ENCODE measurements around the gene TRPM3.

The TRPM3 gene

GRCh38 chr9:70517926-70518610 is 603.4 kb downstream of the TRPM3 start:
- no CpG with 5 or more reads among the region's 1 CpG for WGBS (ENCODE audit: extremely low coverage, insufficient coverage, insufficient read length)
- Histone ChIP-seq H3K4me2 (ENCODE audit: low read length) (no peak overlapping the region), H3K23ac (ENCODE audit: low read length) (no peak overlapping the region), H3K4me1 (ENCODE audit: control insufficient read depth in 1 of 2, insufficient read depth in 2 of 2, low read length in 2 of 2) (no peaks in the 10 kb centered on the region), H3K79me2 (ENCODE audit: control insufficient read depth, insufficient read depth, low read length, poor library complexity) (no peaks in the 10 kb centered on the region), H3K9ac (ENCODE audit: low read length) (no peak overlapping the region), H3K18ac (ENCODE audit: low read length) (no peak overlapping the region), H3K27ac (ENCODE audit: low read depth, low read length) (no peak overlapping the region), H2AK5ac (ENCODE audit: low read length) (no peak overlapping the region), H2BK120ac (ENCODE audit: insufficient read depth, low read length, poor library complexity) (no peak overlapping the region), H4K8ac (ENCODE audit: low read depth, low read length) (no peak overlapping the region), H3K36me3 (ENCODE audit: control insufficient read depth in 1 of 2, insufficient read depth in 2 of 2, low read length in 2 of 2) (no peaks in the 10 kb centered on the region), H4K91ac (ENCODE audit: low read depth, low read length) (no peak overlapping the region), H3K14ac (ENCODE audit: low read length) (no peak overlapping the region), H2BK12ac (ENCODE audit: low read length) (no peak overlapping the region), H3K79me1 (ENCODE audit: low read length) (no peaks in the 10 kb centered on the region), H3K27me3 (ENCODE audit: insufficient read depth, low read length) (no peaks in the 10 kb centered on the region), H3K4ac (ENCODE audit: low read depth, low read length) (no peak overlapping the region), H3K4me3 (ENCODE audit: low read depth, low read length) (no peak overlapping the region), H2BK5ac (ENCODE audit: low read depth, low read length, poor library complexity) (no peak overlapping the region), H4K12ac (ENCODE audit: low read depth, low read length) (no peak overlapping the region), H2AFZ (ENCODE audit: insufficient read depth, low read length, poor library complexity) (no peak overlapping the region), H3K9me3 (ENCODE audit: insufficient read depth, low read depth, low read length) (no peaks in the 10 kb centered on the region)
- no peak for DNase-seq

GRCh38 chr9:70514273-70514672 is 607.1 kb downstream of the TRPM3 start:
- no CpG with 5 or more reads among the region's 2 CpGs for WGBS (ENCODE audit: extremely low coverage, insufficient coverage, insufficient read length)
- H4K91ac ChIP-seq (ENCODE audit: low read depth, low read length): no peak overlapping the region
- no peak overlapping the region for H3K18ac ChIP-seq (ENCODE audit: low read length)
- DNase-seq: no peak
- no peaks in the 10 kb centered on the region for H3K79me1 ChIP-seq (ENCODE audit: low read length)
- no peaks in the 10 kb centered on the region for H3K36me3 ChIP-seq (ENCODE audit: control insufficient read depth in 1 of 2, insufficient read depth in 2 of 2, low read length in 2 of 2)
- H2BK5ac ChIP-seq (ENCODE audit: low read depth, low read length, poor library complexity): no peak overlapping the region
- no peak overlapping the region for H2BK120ac ChIP-seq (ENCODE audit: insufficient read depth, low read length, poor library complexity)
- H3K27me3 ChIP-seq (ENCODE audit: insufficient read depth, low read length): no peaks in the 10 kb centered on the region
- no peak overlapping the region for H3K4me3 ChIP-seq (ENCODE audit: low read depth, low read length)
- no peak overlapping the region for H3K23ac ChIP-seq (ENCODE audit: low read length)
- no peak overlapping the region for H4K12ac ChIP-seq (ENCODE audit: low read depth, low read length)
- H4K8ac ChIP-seq (ENCODE audit: low read depth, low read length): no peak overlapping the region
- no peaks in the 10 kb centered on the region for H3K4me1 ChIP-seq (ENCODE audit: control insufficient read depth in 1 of 2, insufficient read depth in 2 of 2, low read length in 2 of 2)
- no peak overlapping the region for H3K4me2 ChIP-seq (ENCODE audit: low read length)
- H3K4ac ChIP-seq (ENCODE audit: low read depth, low read length): no peak overlapping the region
- no peak overlapping the region for H3K27ac ChIP-seq (ENCODE audit: low read depth, low read length)
- no peaks in the 10 kb centered on the region for H3K9me3 ChIP-seq (ENCODE audit: insufficient read depth, low read depth, low read length)
- no peak overlapping the region for H2BK12ac ChIP-seq (ENCODE audit: low read length)
- no peak overlapping the region for H2AFZ ChIP-seq (ENCODE audit: insufficient read depth, low read length, poor library complexity)
- H2AK5ac ChIP-seq (ENCODE audit: low read length): no peak overlapping the region
- H3K9ac ChIP-seq (ENCODE audit: low read length): no peak overlapping the region
- H3K79me2 ChIP-seq (ENCODE audit: control insufficient read depth, insufficient read depth, low read length, poor library complexity): no peaks in the 10 kb centered on the region
- no peak overlapping the region for H3K14ac ChIP-seq (ENCODE audit: low read length)

- Histone ChIP-seq H3K36me3 (ENCODE audit: control insufficient read depth in 1 of 2, insufficient read depth in 2 of 2, low read length in 2 of 2) (no peaks in the 10 kb centered on the region), H3K14ac (ENCODE audit: low read length) (no peak overlapping the region), H2AFZ (ENCODE audit: insufficient read depth, low read length, poor library complexity) (no peak overlapping the region), H2BK120ac (ENCODE audit: insufficient read depth, low read length, poor library complexity) (no peak overlapping the region), H3K9ac (ENCODE audit: low read length) (no peak overlapping the region), H4K12ac (ENCODE audit: low read depth, low read length) (no peak overlapping the region), H3K27me3 (ENCODE audit: insufficient read depth, low read length) (no peaks in the 10 kb centered on the region), H3K9me3 (ENCODE audit: insufficient read depth, low read depth, low read length) (no peaks in the 10 kb centered on the region), H3K4me3 (ENCODE audit: low read depth, low read length) (no peak overlapping the region), H3K27ac (ENCODE audit: low read depth, low read length) (no peak overlapping the region), H2BK5ac (ENCODE audit: low read depth, low read length, poor library complexity) (no peak overlapping the region), H3K79me2 (ENCODE audit: control insufficient read depth, insufficient read depth, low read length, poor library complexity) (no peaks in the 10 kb centered on the region), H3K4ac (ENCODE audit: low read depth, low read length) (no peak overlapping the region), H3K4me2 (ENCODE audit: low read length) (no peak overlapping the region), H2AK5ac (ENCODE audit: low read length) (no peak overlapping the region), H3K4me1 (ENCODE audit: control insufficient read depth in 1 of 2, insufficient read depth in 2 of 2, low read length in 2 of 2) (no peaks in the 10 kb centered on the region), H3K23ac (ENCODE audit: low read length) (no peak overlapping the region), H4K8ac (ENCODE audit: low read depth, low read length) (no peak overlapping the region), H2BK12ac (ENCODE audit: low read length) (no peak overlapping the region), H4K91ac (ENCODE audit: low read depth, low read length) (no peak overlapping the region), H3K18ac (ENCODE audit: low read length) (no peak overlapping the region), H3K79me1 (ENCODE audit: low read length) (no peaks in the 10 kb centered on the region)
- no peak for DNase-seq
- WGBS (ENCODE audit: extremely low coverage, insufficient coverage, insufficient read length): no CpG with 5 or more reads among the region's 3 CpGs
Measured at GRCh38 chr9:70511858-70512257, 609.6 kb downstream of the TRPM3 start.

- H3K14ac ChIP-seq (ENCODE audit: low read length): no peak overlapping the region
- H3K36me3 ChIP-seq (ENCODE audit: control insufficient read depth in 1 of 2, insufficient read depth in 2 of 2, low read length in 2 of 2): no peaks in the 10 kb centered on the region
- no peak overlapping the region for H4K12ac ChIP-seq (ENCODE audit: low read depth, low read length)
- no peak overlapping the region for H3K4ac ChIP-seq (ENCODE audit: low read depth, low read length)
- H3K4me1 ChIP-seq (ENCODE audit: control insufficient read depth in 1 of 2, insufficient read depth in 2 of 2, low read length in 2 of 2): no peaks in the 10 kb centered on the region
- H3K23ac ChIP-seq (ENCODE audit: low read length): no peak overlapping the region
- no peaks in the 10 kb centered on the region for H3K79me1 ChIP-seq (ENCODE audit: low read length)
- WGBS (ENCODE audit: extremely low coverage, insufficient coverage, insufficient read length): no CpG with 5 or more reads among the region's 3 CpGs
- no peak overlapping the region for H2AK5ac ChIP-seq (ENCODE audit: low read length)
- no peak overlapping the region for H2BK5ac ChIP-seq (ENCODE audit: low read depth, low read length, poor library complexity)
- no peak overlapping the region for H2AFZ ChIP-seq (ENCODE audit: insufficient read depth, low read length, poor library complexity)
- no peak overlapping the region for H3K27ac ChIP-seq (ENCODE audit: low read depth, low read length)
- H2BK120ac ChIP-seq (ENCODE audit: insufficient read depth, low read length, poor library complexity): no peak overlapping the region
- H3K27me3 ChIP-seq (ENCODE audit: insufficient read depth, low read length): no peaks in the 10 kb centered on the region
- no peak overlapping the region for H4K8ac ChIP-seq (ENCODE audit: low read depth, low read length)
- no peak overlapping the region for H3K9ac ChIP-seq (ENCODE audit: low read length)
- H3K4me3 ChIP-seq (ENCODE audit: low read depth, low read length): no peak overlapping the region
- H3K9me3 ChIP-seq (ENCODE audit: insufficient read depth, low read depth, low read length): no peaks in the 10 kb centered on the region
- peak in 1 of 2 donors; percentile 25 for DNase-seq
- no peak overlapping the region for H3K4me2 ChIP-seq (ENCODE audit: low read length)
- no peak overlapping the region for H4K91ac ChIP-seq (ENCODE audit: low read depth, low read length)
- no peak overlapping the region for H2BK12ac ChIP-seq (ENCODE audit: low read length)
- no peaks in the 10 kb centered on the region for H3K79me2 ChIP-seq (ENCODE audit: control insufficient read depth, insufficient read depth, low read length, poor library complexity)
- no peak overlapping the region for H3K18ac ChIP-seq (ENCODE audit: low read length)
Measured at GRCh38 chr9:70510157-70510770, 611.2 kb downstream of the TRPM3 start.
